H1 (cell line): ENCODE measurements around the gene ZC3H6. TPM values are rescaled to one million over a fixed set of nuclear protein-coding genes. Genes with fewer than 3 reads are reported as not detected.

Source experiments
- CTCF ChIA-PET: fragments of 300-600 bp; sonication (Branson Sonifier 250); formaldehyde crosslinking; loops from one replicate; lab custom pipeline; 2021; ENCODE audit not compliant: partially characterized antibody; lab: Charles Lee
- POLR2A ChIA-PET: fragments of 300-600 bp; sonication (Branson Sonifier 250); formaldehyde crosslinking; loops from one replicate; lab custom pipeline; 2021; ENCODE audit warnings: inconsistent platforms; ENCODE audit not compliant: partially characterized antibody; lab: Charles Lee
- DNase-seq, 2 experiments: peaks; one replicate each; pipeline versions ENCODE4 v3.0.0 to v3.0.0-alpha.2; 2010 to 2022; ENCODE audit warnings: low spot score in 2 of 2, low read depth in 1 of 2, mixed read lengths in 1 of 2
- FAIRE-seq: peaks from 2 replicates; lab custom pipeline; 2011; peaks lifted over from hg19 to GRCh38; lab: Jason Lieb, UNC
- H2AFZ ChIP-seq: 2 replicates; pipeline ENCODE4 v1.8.1; 2012; ENCODE audit warnings: low read length, inconsistent platforms
- H2AK5ac ChIP-seq: 2 replicates; pipeline ENCODE4 v1.6.1; 2013; ENCODE audit warnings: low read depth, low read length
- H2BK120ac ChIP-seq: replicated peaks from 2 replicates; pipeline ENCODE3; 2013; ENCODE audit warnings: low read depth, low read length, inconsistent platforms
- H2BK12ac ChIP-seq: 2 replicates; pipeline ENCODE4 v1.6.1; 2013; ENCODE audit warnings: low read depth, low read length
- H2BK15ac ChIP-seq: 2 replicates; pipeline ENCODE4 v1.6.1; 2013; ENCODE audit warnings: low read length
- H2BK20ac ChIP-seq: 2 replicates; pipeline ENCODE4 v1.6.1; 2013; ENCODE audit warnings: low read length
- H2BK5ac ChIP-seq: 2 replicates; pipeline ENCODE4 v1.6.1; 2013; ENCODE audit warnings: low read depth, low read length
- H3K14ac ChIP-seq: 2 replicates; pipeline ENCODE4 v1.6.1; 2013; ENCODE audit warnings: inconsistent platforms; ENCODE audit not compliant: insufficient read length
- H3K18ac ChIP-seq: 2 replicates; pipeline ENCODE4 v1.6.1; 2013; ENCODE audit warnings: low read length; ENCODE audit errors: extremely low read depth
- H3K23ac ChIP-seq: 2 replicates; pipeline ENCODE4 v1.6.1; 2013; ENCODE audit warnings: inconsistent platforms; ENCODE audit not compliant: insufficient read length
- H3K23me2 ChIP-seq: 2 replicates; pipeline ENCODE4 v1.6.1; 2013; ENCODE audit warnings: low read depth, low read length
- H3K27ac ChIP-seq: 2 replicates; pipeline ENCODE4 v1.6.1; 2011; ENCODE audit warnings: low read depth, low read length, inconsistent platforms
- H3K27me3 ChIP-seq, 4 experiments: replicated peaks in 1 of 4; 1 replicate in 1 of 4; 2 replicates in 3 of 4; pipeline versions ENCODE4 v1.6.1 to v1.8.1; 2011 to 2013; ENCODE audit warnings: low read length in 3 of 4, mild to moderate bottlenecking in 3 of 4, inconsistent platforms in 2 of 4, mixed read lengths in 2 of 4, moderate library complexity in 1 of 4; ENCODE audit not compliant: control insufficient read depth in 3 of 4, insufficient read depth in 3 of 4; ENCODE audit errors: extremely low read depth in 1 of 4
- H3K36me3 ChIP-seq, 4 experiments: 2 replicates each; pipeline versions ENCODE4 v1.6.1 to v1.8.1; 2011 to 2013; ENCODE audit warnings: mild to moderate bottlenecking in 4 of 4, low read length in 3 of 4, moderate library complexity in 2 of 4, control low read depth in 1 of 4, inconsistent platforms in 1 of 4; ENCODE audit not compliant: insufficient read depth in 4 of 4, control insufficient read depth in 2 of 4
- H3K4ac ChIP-seq: replicated peaks from 2 replicates; pipeline ENCODE3; 2013; ENCODE audit warnings: low read length, low read depth, mixed read lengths, inconsistent platforms; ENCODE audit not compliant: insufficient read length
- H3K4me1 ChIP-seq, 4 experiments: replicated peaks in 1 of 4; 1 replicate in 1 of 4; 2 replicates in 3 of 4; pipeline versions ENCODE4 v1.6.1 to v1.8.1; 2011 to 2013; ENCODE audit warnings: low read length in 3 of 4, inconsistent platforms in 2 of 4, mixed read lengths in 1 of 4; ENCODE audit not compliant: insufficient read depth in 4 of 4, control insufficient read depth in 3 of 4
- H3K4me2 ChIP-seq, 2 experiments: 2 replicates each; pipeline versions ENCODE4 v1.6.1 to v1.8.1; 2011 to 2013; ENCODE audit warnings: low read depth in 2 of 2, low read length in 2 of 2, control low read depth in 1 of 2, inconsistent platforms in 1 of 2, mild to moderate bottlenecking in 1 of 2; ENCODE audit not compliant: insufficient read depth in 1 of 2
- H3K4me3 ChIP-seq, 4 experiments: fragments of 200-600, 300-600 bp in 1 of 4; sonication (generic), shearing (Covaris generic), sonication (Bioruptor Twin) in 1 of 4; 2 replicates each; pipeline versions ENCODE4 v1.5.1 to v1.8.1; 2011 to 2016; ENCODE audit warnings: low read length in 4 of 4, low read depth in 3 of 4, control low read depth in 2 of 4, inconsistent platforms in 2 of 4, mild to moderate bottlenecking in 2 of 4, mixed read lengths in 1 of 4, moderate library complexity in 1 of 4; ENCODE audit not compliant: insufficient read depth in 2 of 4; ENCODE audit errors: extremely low read depth in 1 of 4
- H3K56ac ChIP-seq: replicated peaks from 2 replicates; pipeline ENCODE3; 2013; ENCODE audit warnings: low read depth, mild to moderate bottlenecking, mixed read lengths, low read length, inconsistent platforms; ENCODE audit not compliant: insufficient read length
- H3K79me1 ChIP-seq: 2 replicates; pipeline ENCODE4 v1.6.1; 2013; ENCODE audit warnings: low read depth, low read length, control low read depth
- H3K79me2 ChIP-seq, 2 experiments: 2 replicates each; pipeline versions ENCODE4 v1.6.1 to v1.8.1; 2012 to 2013; ENCODE audit warnings: low read length in 2 of 2, mild to moderate bottlenecking in 2 of 2, inconsistent platforms in 1 of 2; ENCODE audit not compliant: insufficient read depth in 2 of 2, control insufficient read depth in 1 of 2
- H3K9ac ChIP-seq, 4 experiments: replicated peaks in 1 of 4; 1 replicate in 1 of 4; 2 replicates in 3 of 4; pipeline versions ENCODE4 v1.6.1 to v1.8.1; 2011 to 2013; ENCODE audit warnings: low read depth in 3 of 4, low read length in 3 of 4, control low read depth in 2 of 4, mild to moderate bottlenecking in 2 of 4, moderate library complexity in 2 of 4, inconsistent platforms in 1 of 4; ENCODE audit errors: extremely low read depth in 1 of 4
- H3K9me3 ChIP-seq, 2 experiments: 2 replicates each; pipeline versions ENCODE4 v1.6.1 to v1.8.1; 2012 to 2013; ENCODE audit warnings: mild to moderate bottlenecking in 2 of 2, moderate library complexity in 2 of 2, control low read depth in 1 of 2, inconsistent platforms in 1 of 2, low read depth in 1 of 2, low read length in 1 of 2, mixed read lengths in 1 of 2; ENCODE audit not compliant: insufficient read depth in 2 of 2
- H4K20me1 ChIP-seq, 2 experiments: replicated peaks in 1 of 2; 2 replicates each; pipeline versions ENCODE3 to v1.8.1; 2011 to 2013; ENCODE audit warnings: inconsistent platforms in 2 of 2, low read length in 2 of 2, mild to moderate bottlenecking in 1 of 2; ENCODE audit not compliant: insufficient read depth in 2 of 2, control insufficient read depth in 1 of 2
- H4K5ac ChIP-seq: 2 replicates; pipeline ENCODE4 v1.6.1; 2013; ENCODE audit warnings: low read length, low read depth, mixed read lengths, inconsistent platforms; ENCODE audit not compliant: insufficient read length
- H4K8ac ChIP-seq: 2 replicates; pipeline ENCODE4 v1.8.0; 2013; ENCODE audit warnings: mild to moderate bottlenecking, moderate library complexity, low read length, inconsistent platforms; ENCODE audit not compliant: insufficient read depth; ENCODE audit errors: extremely low read depth
- H4K91ac ChIP-seq: replicated peaks from 2 replicates; pipeline ENCODE3; 2013; ENCODE audit warnings: low read length, mixed read lengths, inconsistent platforms; ENCODE audit not compliant: insufficient read length
- NRF1 ChIP-seq: IDR thresholded peaks from 2 replicates; pipeline ENCODE4 v1.6.1; 2011; ENCODE audit warnings: mild to moderate bottlenecking, low read depth, low read length, improper control_type of control experiment
- TCF12 ChIP-seq: IDR thresholded peaks from 2 replicates; pipeline ENCODE4 v1.6.1; 2011; ENCODE audit warnings: low read depth, mild to moderate bottlenecking, low read length
- ZNF274 ChIP-seq: IDR thresholded peaks from 2 replicates; pipeline ENCODE4 v1.7.0; 2012; ENCODE audit warnings: low read length, borderline replicate concordance; ENCODE audit errors: extremely low read depth
- polyA plus RNA-seq, 7 experiments: library from polyadenylated mRNA; depleted of rRNA in 3 of 7; stranded (reverse) in 5 of 7; unstranded in 2 of 7; fragments of >200 nt in 5 of 7; fragments of 200-250 nt in 2 of 7; gene quantifications; 1 replicate in 5 of 7; 2 replicates in 1 of 7; 4 replicates in 1 of 7; pipeline versions ENCODE4 v1.2.1 to v1.2.3, GENCODE V29; 2011 to 2013; ENCODE audit warnings: missing spikeins in 2 of 7, mixed read lengths in 2 of 7
- total RNA-seq: library from RNA; stranded (reverse); fragmentation: NEBNext Ultra II Directional; extraction: Animal tissue kit (Norgen Biotek cat#: 25700); gene quantifications from 2 replicates; pipeline ENCODE4 v1.2.1, GENCODE V29; 2021

The ZC3H6 gene
- total and polyA plus RNA-seq, 2 of the 8 experiments (the other 6 are each of a cell fraction or from before 2014, with no cell fraction given), result 1.4 to 6.9 TPM

DNA sequence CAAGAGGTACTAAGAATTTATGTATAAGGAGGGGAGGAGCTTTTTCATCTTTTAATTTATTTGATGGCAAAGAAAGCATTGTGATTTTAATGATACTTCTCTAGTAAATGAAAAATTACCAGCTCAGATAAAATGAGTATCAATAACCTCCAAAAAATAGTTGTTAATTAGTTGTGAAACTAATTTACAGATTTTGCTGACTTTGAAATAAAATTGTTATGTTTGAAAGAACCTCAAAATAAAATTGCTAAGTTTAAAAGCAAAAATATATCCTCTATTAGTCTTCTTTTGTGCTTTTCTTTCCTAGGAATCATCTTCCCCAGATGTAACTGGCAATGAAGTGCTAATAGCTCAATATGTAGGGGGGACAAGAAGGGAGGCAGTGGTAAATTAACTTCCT lies 36.5 kb downstream of the ZC3H6 start:
- Histone ChIP-seq H4K8ac (no peak overlapping the region), H3K4me2 (no peak overlapping the region), H3K18ac (no peak overlapping the region), H3K14ac (no peak overlapping the region), H2AK5ac (no peak overlapping the region), H3K36me3 (no peaks in the 10 kb centered on the region), H2AFZ (no peak overlapping the region), H2BK5ac (no peak overlapping the region), H3K79me2 (no peaks in the 10 kb centered on the region), H3K23ac (no peak overlapping the region), H4K91ac (no peak overlapping the region), H3K56ac (no peak overlapping the region), H3K9ac (no peak overlapping the region), H3K23me2 (no peaks in the 10 kb centered on the region), H3K79me1 (no peaks in the 10 kb centered on the region), H3K9me3 (no peaks in the 10 kb centered on the region), H2BK20ac (no peak overlapping the region), H3K4ac (no peak overlapping the region), H3K27me3 (no peaks in the 10 kb centered on the region), H3K4me3 (no peak overlapping the region), H4K20me1 (no peaks in the 10 kb centered on the region), H4K5ac (no peak overlapping the region), H3K4me1 (no peaks in the 10 kb centered on the region), H2BK12ac (no peak overlapping the region), H2BK15ac (no peak overlapping the region), H3K27ac (no peak overlapping the region), H2BK120ac (no peak overlapping the region)
- ChIA-PET CTCF (no interaction called here), POLR2A (no interaction called here)
- DNase-seq, result no peak
- no peak for FAIRE-seq
- no peak for TF ChIP-seq NRF1
- no peak for TF ChIP-seq TCF12
- no peak for TF ChIP-seq ZNF274
